ENCODE measurements around the gene SLC7A8. TPM values are rescaled to one million over a fixed set of nuclear protein-coding genes. Genes with fewer than 3 reads are reported as not detected.

The SLC7A8 gene
- total RNA-seq, 4 donors from 2014 or later = 45.2 to 67.7 (median 53.2) TPM

- Histone ChIP-seq H3K4me3 (no peak overlapping the region), H3K36me3 (no peaks in the 10 kb centered on the region), H3K9me3 (no peaks in the 10 kb centered on the region), H3K27ac (no peak overlapping the region), H3K4me1 (peaks cover 41% of the 10 kb centered on the region), H3K27me3 (no peaks in the 10 kb centered on the region)
- 40% methylated on average over 6 of the region's 6 CpGs for WGBS
- TF ChIP-seq POLR2A (IDR thresholded peaks at IDR 0.05) = no peak
- no peak for TF ChIP-seq POLR2AphosphoS5 (IDR thresholded peaks at IDR 0.05)
- peak in 1 of 2 donors; percentile 75 for DNase-seq (ENCODE audit: low spot score in 2 of 2)
These were observed 62.1 kb downstream of the SLC7A8 start for GRCh38 chr14:23121361-23121771.

GRCh38 chr14:23120541-23121251 is 62.8 kb downstream of the SLC7A8 start:
- peak; percentile 94 to 96 for DNase-seq (ENCODE audit: low spot score in 2 of 2)
- H3K27me3 ChIP-seq = no peaks in the 10 kb centered on the region
- WGBS = 27% methylated on average over 6 of the region's 9 CpGs
- H3K4me1 ChIP-seq = peaks cover 34% of the 10 kb centered on the region
- no peaks in the 10 kb centered on the region for H3K36me3 ChIP-seq
- H3K27ac ChIP-seq = no peak overlapping the region
- TF ChIP-seq EP300 (IDR thresholded peaks at IDR 0.05) = no peak
- TF ChIP-seq CTCF (IDR thresholded peaks at IDR 0.05) = peak; percentile 99 to 100
- TF ChIP-seq POLR2AphosphoS5 (IDR thresholded peaks at IDR 0.05) = peak in 2 of 3 donors; percentile 49 to 66
- no peaks in the 10 kb centered on the region for H3K9me3 ChIP-seq
- H3K4me3 ChIP-seq = no peak overlapping the region

DNA sequence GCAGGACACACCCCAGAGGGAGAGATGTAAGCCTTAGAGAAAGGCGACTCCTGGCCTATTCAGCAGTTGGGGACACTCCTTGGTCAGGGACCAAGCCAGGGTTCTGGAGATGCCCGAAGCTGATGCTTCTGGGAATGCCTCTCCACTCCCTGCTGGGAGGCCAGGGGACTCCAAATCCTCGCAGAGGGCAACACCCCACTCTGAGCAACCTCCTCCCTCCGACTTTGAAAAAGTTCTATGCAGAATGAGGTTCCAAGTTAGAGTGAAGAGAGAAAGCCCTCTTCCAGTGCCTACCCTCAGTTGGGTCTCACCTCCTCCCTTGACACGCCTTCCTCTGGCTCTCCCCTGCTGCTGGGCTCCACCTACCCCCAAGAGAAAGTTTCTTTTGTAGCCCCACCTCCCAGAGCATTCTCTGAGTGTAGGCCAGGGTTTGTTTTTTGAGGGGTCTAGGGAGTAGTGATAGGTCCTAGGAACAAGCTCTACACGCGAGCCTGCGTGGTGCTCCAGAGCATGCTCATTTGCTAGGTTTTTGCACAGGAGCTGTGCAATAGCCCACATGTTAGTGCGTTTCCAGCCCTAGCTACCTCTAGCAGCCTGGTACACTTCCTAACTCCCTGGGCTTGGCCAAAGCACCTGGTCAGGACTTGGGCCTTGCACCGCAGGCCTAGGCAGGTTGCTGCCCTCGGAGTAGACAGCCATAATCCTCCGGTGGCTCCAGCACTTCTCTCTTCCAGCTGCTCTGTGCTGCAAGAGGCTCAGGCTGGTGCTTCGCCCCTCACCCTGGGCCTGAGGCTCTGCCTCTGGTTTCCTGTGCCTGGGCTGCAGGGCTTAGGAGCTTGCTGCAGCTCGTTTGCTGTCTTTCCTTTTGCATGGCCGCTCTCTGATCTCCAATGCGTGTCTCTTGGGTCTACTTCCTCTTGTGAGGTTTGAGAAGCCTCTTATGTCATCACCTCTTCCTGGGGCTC is 63.8 kb downstream of the SLC7A8 start:
- no peak overlapping the region for H3K4me3 ChIP-seq
- H3K27ac ChIP-seq = no peak overlapping the region
- no peaks in the 10 kb centered on the region for H3K36me3 ChIP-seq
- H3K4me1 ChIP-seq = peaks cover 27% of the 10 kb centered on the region
- WGBS = 73% methylated on average over 12 of the region's 16 CpGs
- TF ChIP-seq CTCF (IDR thresholded peaks at IDR 0.05) = no peak
- no peak for TF ChIP-seq POLR2AphosphoS5 (IDR thresholded peaks at IDR 0.05)
- no peaks in the 10 kb centered on the region for H3K27me3 ChIP-seq
- no peak for DNase-seq (ENCODE audit: low spot score in 2 of 2)
- no peaks in the 10 kb centered on the region for H3K9me3 ChIP-seq

- H3K27ac ChIP-seq = no peak within 1 kb of the TSS
These were observed 64.7 kb downstream of the SLC7A8 start, which contains the start of gene CEBPE for GRCh38 chr14:23118506-23119362. Gene CEBPE, minus strand, starts transcription at chr14:23119255. Its CDS starts 164 bp downstream, at chr14:23119091.

More at GRCh38 chr14:23118506-23119362, 64.7 kb downstream of the SLC7A8 start, which contains the start of gene CEBPE:
- H3K4me3 ChIP-seq = no peak within 1 kb of the TSS
- no peaks in the 10 kb centered on the region for H3K36me3 ChIP-seq
- H3K4me1 ChIP-seq = peaks cover 18% of the 10 kb centered on the region
- DNase-seq (ENCODE audit: low spot score in 2 of 2) = no peak
- no peaks in the 10 kb centered on the region for H3K27me3 ChIP-seq
- H3K9me3 ChIP-seq = no peaks in the 10 kb centered on the region
- 75% methylated on average over 19 of the region's 32 CpGs for WGBS
- no peak for TF ChIP-seq EP300 (IDR thresholded peaks at IDR 0.05)
- TF ChIP-seq POLR2A (IDR thresholded peaks at IDR 0.05) = no peak
- TF ChIP-seq POLR2AphosphoS5 (IDR thresholded peaks at IDR 0.05) = no peak
- TF ChIP-seq CTCF (IDR thresholded peaks at IDR 0.05) = no peak

Measured in suprapubic skin (tissue), 4 donors.